WTC11 (cell line): ENCODE data around the gene DDI2. TPM values are rescaled to one million over a fixed set of nuclear protein-coding genes. Genes with fewer than 3 reads are reported as not detected.
A peak's percentile ranks its signal among the peaks of the same experiment; 100 is the strongest.

ENCODE experiments used
- ATAC-seq: fragments of 200-7000 bp; cut with Tn5 transposase; 2 replicates; pipeline ENCODE4 v1.10.0; 2021; ENCODE audit warnings: mild to moderate bottlenecking, moderate library complexity
- CTCF ChIA-PET: fragments of 300-600 bp; sonication (Branson Sonifier 250); formaldehyde crosslinking; loops from one replicate; lab custom pipeline; 2021; ENCODE audit warnings: antibody characterized with exemption; lab: Charles Lee
- POLR2A ChIA-PET: fragments of 350-600 bp; sonication (Branson Sonifier 250); formaldehyde crosslinking; loops from one replicate; lab custom pipeline; 2021; ENCODE audit warnings: antibody characterized with exemption; lab: Charles Lee
- DNase-seq: peaks from one replicate; pipeline ENCODE4 v3.0.0; 2021; ENCODE audit warnings: low spot score
- H3K27ac Mint-ChIP-seq: 2 replicates; pipeline ENCODE4 v1.8.0; 2021; ENCODE audit warnings: mixed read lengths
- H3K27me3 Mint-ChIP-seq: 2 replicates; pipeline ENCODE4 v1.8.0; 2021; ENCODE audit warnings: low read depth, mild to moderate bottlenecking, moderate library complexity, mixed read lengths
- H3K36me3 Mint-ChIP-seq: 2 replicates; pipeline ENCODE4 v1.8.0; 2021; ENCODE audit warnings: mixed read lengths
- H3K4me1 Mint-ChIP-seq: 2 replicates; pipeline ENCODE4 v1.8.0; 2022; ENCODE audit warnings: mixed read lengths
- H3K4me3 Mint-ChIP-seq: 2 replicates; pipeline ENCODE4 v1.8.0; 2021; ENCODE audit warnings: mild to moderate bottlenecking, moderate library complexity, mixed read lengths
- H3K9me3 Mint-ChIP-seq: 2 replicates; pipeline ENCODE4 v1.8.0; 2021; ENCODE audit warnings: mixed read lengths
- AFF4 ChIP-seq: sonication (generic); formaldehyde crosslinking; IDR thresholded peaks from 2 replicates; pipeline ENCODE4 v1.8.1; 2023; ENCODE audit warnings: mild to moderate bottlenecking, missing genetic modification reagents, borderline replicate concordance
- ATF3 ChIP-seq: sonication (generic); formaldehyde crosslinking; conservative IDR thresholded peaks from 2 replicates; pipeline ENCODE4 v1.8.1; 2022; ENCODE audit warnings: mild to moderate bottlenecking, missing genetic modification reagents
- CREB1 ChIP-seq: sonication (generic); formaldehyde crosslinking; IDR thresholded peaks from 2 replicates; pipeline ENCODE4 v1.8.0; 2023; ENCODE audit warnings: mild to moderate bottlenecking, missing genetic modification reagents
- CTCF ChIP-seq: fragments of 200-600 bp; IDR thresholded peaks from 2 replicates; pipeline ENCODE4 v1.8.0; 2022; ENCODE audit warnings: antibody characterized with exemption
- FOXJ3 ChIP-seq: sonication (generic); formaldehyde crosslinking; IDR thresholded peaks from 2 replicates; pipeline ENCODE4 v1.9.0; 2021; ENCODE audit warnings: missing genetic modification reagents, mild to moderate bottlenecking, borderline replicate concordance
- FOXP4 ChIP-seq: sonication (generic); formaldehyde crosslinking; IDR thresholded peaks from 2 replicates; pipeline ENCODE4 v1.8.0; 2022; ENCODE audit warnings: mild to moderate bottlenecking, missing genetic modification reagents
- GABPB1 ChIP-seq: sonication (generic); formaldehyde crosslinking; IDR thresholded peaks from 2 replicates; pipeline ENCODE4 v1.8.1; 2023; ENCODE audit warnings: mild to moderate bottlenecking, missing genetic modification reagents
- GTF2I ChIP-seq: fragments of 250-450 bp; sonication (Bioruptor Pico); conservative IDR thresholded peaks from 2 replicates; pipeline ENCODE4 v1.4.0; 2021; ENCODE audit warnings: mild to moderate bottlenecking
- HMGXB4 ChIP-seq: sonication (generic); formaldehyde crosslinking; IDR thresholded peaks from 2 replicates; pipeline ENCODE4 v1.8.1; 2023; ENCODE audit warnings: mild to moderate bottlenecking, moderate library complexity, missing genetic modification reagents
- IRF2 ChIP-seq: sonication (generic); formaldehyde crosslinking; IDR thresholded peaks from 2 replicates; pipeline ENCODE4 v1.8.0; 2022; ENCODE audit warnings: low read depth, missing genetic modification reagents, borderline replicate concordance
- MAX ChIP-seq: sonication (generic); formaldehyde crosslinking; IDR thresholded peaks from 2 replicates; pipeline ENCODE4 v1.8.0; 2022; ENCODE audit warnings: mild to moderate bottlenecking, missing genetic modification reagents
- MYBL2 ChIP-seq: sonication (generic); formaldehyde crosslinking; IDR thresholded peaks from 2 replicates; pipeline ENCODE4 v1.8.1; 2023; ENCODE audit warnings: mild to moderate bottlenecking, moderate library complexity, missing genetic modification reagents
- NFYB ChIP-seq: sonication (generic); formaldehyde crosslinking; conservative IDR thresholded peaks from 2 replicates; pipeline ENCODE4 v1.8.0; 2022; ENCODE audit warnings: low read depth, missing genetic modification reagents
- SP1 ChIP-seq: sonication (generic); formaldehyde crosslinking; conservative IDR thresholded peaks from 2 replicates; pipeline ENCODE4 v1.8.1; 2022; ENCODE audit warnings: missing genetic modification reagents
- TCF7 ChIP-seq: sonication (generic); formaldehyde crosslinking; IDR thresholded peaks from 2 replicates; pipeline ENCODE4 v1.8.0; 2022; ENCODE audit warnings: mild to moderate bottlenecking, low read depth, missing genetic modification reagents, moderate library complexity
- TEAD1 ChIP-seq: sonication (generic); formaldehyde crosslinking; IDR thresholded peaks from 2 replicates; pipeline ENCODE4 v1.8.0; 2022; ENCODE audit warnings: mild to moderate bottlenecking, missing genetic modification reagents
- USF2 ChIP-seq: sonication (generic); formaldehyde crosslinking; IDR thresholded peaks from 2 replicates; pipeline ENCODE4 v1.8.1; 2023; ENCODE audit warnings: mild to moderate bottlenecking, missing genetic modification reagents, moderate library complexity
- ZBTB43 ChIP-seq: sonication (generic); formaldehyde crosslinking; IDR thresholded peaks from 2 replicates; pipeline ENCODE4 v1.8.1; 2023; ENCODE audit warnings: mild to moderate bottlenecking, missing genetic modification reagents
- ZNF281 ChIP-seq: sonication (generic); formaldehyde crosslinking; IDR thresholded peaks from 2 replicates; pipeline ENCODE4 v1.8.0; 2023; ENCODE audit warnings: mild to moderate bottlenecking, missing genetic modification reagents
- total RNA-seq: library from RNA; stranded (reverse); gene quantifications from 3 replicates; pipeline ENCODE4 v1.2.3, GENCODE V29; 2021

DDI2 gene
- total RNA-seq, 1 experiment from 2014 or later = 34.2 TPM

GRCh38 chr1:15584489-15585363, 32.5 kb upstream of the DDI2 start, which contains the start of gene AGMAT:
AGMAT (minus strand) TSS chr1:15585051; CDS start chr1:15584967, 84 bp downstream.
- ChIA-PET CTCF (interaction anchor here (0.6 to 1.0 kb wide), 7 partner anchors 8 to 158 kb away, joined by 3 to 8 read pairs (median 4); partner anchors contain the start of genes CASP9 and TMEM82), POLR2A (interaction anchor here (0.6 kb wide), 1 partner anchor 45 kb away, joined by 5 read pairs; no protein-coding TSS in a partner anchor)
- Mint-ChIP-seq H3K36me3 (peaks cover 7% of the 10 kb centered on the region), H3K27ac (no peak within 1 kb of the TSS), H3K4me1 (no peaks in the 10 kb centered on the region), H3K4me3 (peak within 1 kb of the TSS; percentile 67), H3K9me3 (peaks cover 7% of the 10 kb centered on the region), H3K27me3 (no peaks in the 10 kb centered on the region)
- ATAC-seq (peak; percentile 90), DNase-seq (peak; percentile 85)
- TF ChIP-seq TEAD1 (CRISPR knock-in tag) = no peak
- no peak for TF ChIP-seq ATF3 (CRISPR knock-in tag)
- no peak for TF ChIP-seq ZNF281 (CRISPR knock-in tag)
- 0 out of 2 replicates have a peak, but pooled peaks have one; percentile 51 for TF ChIP-seq GTF2I (CRISPR knock-in tag)
- peak; percentile 58 for TF ChIP-seq GABPB1 (CRISPR knock-in tag)
- TF ChIP-seq HMGXB4 (CRISPR knock-in tag) = peak; percentile 93
- peak; percentile 41; the same call in 1 of the 2 replicates for TF ChIP-seq SP1 (CRISPR knock-in tag)
- no peak for TF ChIP-seq IRF2 (CRISPR knock-in tag)
- TF ChIP-seq CTCF = peak; percentile 16; the same call in 1 of the 2 replicates
- no peak for TF ChIP-seq CREB1 (CRISPR knock-in tag)
- TF ChIP-seq FOXP4 (CRISPR knock-in tag) = peak; percentile 45; the same call in 1 of the 2 replicates
- TF ChIP-seq FOXJ3 = no peak
- 0 out of 2 replicates have a peak, but pooled peaks have one; percentile 46 for TF ChIP-seq ZBTB43 (CRISPR knock-in tag)
- TF ChIP-seq AFF4 (CRISPR knock-in tag) = no peak
- TF ChIP-seq MYBL2 (CRISPR knock-in tag) = peak; percentile 70; the same call in 1 of the 2 replicates
- TF ChIP-seq MAX (CRISPR knock-in tag) = peak; percentile 90
- TF ChIP-seq USF2 (CRISPR knock-in tag) = peak; percentile 22; the same call in 1 of the 2 replicates
- TF ChIP-seq NFYB (CRISPR knock-in tag) = 0 out of 2 replicates have a peak, but pooled peaks have one; percentile 14
- TF ChIP-seq TCF7 (CRISPR knock-in tag) = peak; percentile 31; the same call in 1 of the 2 replicates
- TF ChIP-seq, all 79 proteins: peak for 12
